T-helper 17 cell (primary cell): ENCODE data around the gene SEL1L. TPM values are rescaled to one million over a fixed set of nuclear protein-coding genes. Genes with fewer than 3 reads are reported as not detected.
"Not testable (repeated sequence)": the region's sequence is repeated elsewhere in the genome, so short reads cannot be mapped to it uniquely, and the experiment has no call there.

ENCODE experiments used
- ATAC-seq: fragments of 150-1000 bp; cut with Tn5 transposase; 2 replicates; pipeline ENCODE4 v1.10.0; 2021; ENCODE audit warnings: mild to moderate bottlenecking, moderate library complexity
- DNase-seq, 3 donors: peaks; one replicate each; pipeline versions ENCODE4 v3.0.0 to v3.0.0-alpha.2; 2020 to 2021
- H3K9me3 ChIP-seq: one replicate; pipeline ENCODE4 v1.7.0; 2013; ENCODE audit warnings: low read length, mild to moderate bottlenecking; ENCODE audit not compliant: control insufficient read depth, poor library complexity, severe bottlenecking
- H3K27ac Mint-ChIP-seq: one replicate; pipeline ENCODE4 v1.8.0; 2022; ENCODE audit warnings: mild to moderate bottlenecking, moderate library complexity, mixed read lengths
- H3K27me3 Mint-ChIP-seq: one replicate; pipeline ENCODE4 v1.8.0; 2022; ENCODE audit warnings: mixed read lengths
- H3K36me3 Mint-ChIP-seq: one replicate; pipeline ENCODE4 v1.8.0; 2022; ENCODE audit warnings: low read depth, mixed read lengths
- H3K4me1 Mint-ChIP-seq: one replicate; pipeline ENCODE4 v1.8.0; 2022; ENCODE audit warnings: mild to moderate bottlenecking, mixed read lengths
- H3K4me3 Mint-ChIP-seq: one replicate; pipeline ENCODE4 v1.8.0; 2022; ENCODE audit warnings: mild to moderate bottlenecking, moderate library complexity, mixed read lengths
- total RNA-seq, 4 donors: library from RNA in 2 of 4; stranded (reverse) in 2 of 4; gene quantifications; one replicate each; pipeline ENCODE4 v1.2.3 and lab custom pipeline; 2022 to 2026

SEL1L gene
- total RNA-seq, 2 donors from 2014 or later = 44.2 to 61.1 TPM

GRCh38 chr14:81478446-81478845 lies 55.2 kb downstream of the SEL1L start:
- Mint-ChIP-seq H3K27ac (no peak overlapping the region), H3K4me1 (peaks cover 15% of the 10 kb centered on the region), H3K27me3 (no peaks in the 10 kb centered on the region), H3K36me3 (no peaks in the 10 kb centered on the region), H3K4me3 (no peak overlapping the region)
- DNase-seq (no peak), ATAC-seq (no peak)
- no peaks in the 10 kb centered on the region for H3K9me3 ChIP-seq

GRCh38 chr14:81476816-81477215 lies 56.8 kb downstream of the SEL1L start:
- Mint-ChIP-seq H3K4me1 (peaks cover 17% of the 10 kb centered on the region), H3K36me3 (no peaks in the 10 kb centered on the region), H3K27ac (no peak overlapping the region), H3K4me3 (no peak overlapping the region), H3K27me3 (no peaks in the 10 kb centered on the region)
- ATAC-seq (no peak), DNase-seq (no peak)
- no peaks in the 10 kb centered on the region for H3K9me3 ChIP-seq

- no peaks in the 10 kb centered on the region for H3K36me3 Mint-ChIP-seq
- peaks cover 19% of the 10 kb centered on the region for H3K4me1 Mint-ChIP-seq
- H3K27ac Mint-ChIP-seq = peak overlapping the region; percentile 96
- DNase-seq (no peak), ATAC-seq (peak; percentile 47)
- peak overlapping the region; percentile 76 for H3K4me3 Mint-ChIP-seq
- H3K9me3 ChIP-seq = no peaks in the 10 kb centered on the region
- no peaks in the 10 kb centered on the region for H3K27me3 Mint-ChIP-seq
These were observed 58.8 kb downstream of the SEL1L start for GRCh38 chr14:81474685-81475324.

GRCh38 chr14:81474148-81474492 lies 59.5 kb downstream of the SEL1L start:
- H3K36me3 Mint-ChIP-seq = no peaks in the 10 kb centered on the region
- peak overlapping the region; percentile 96 for H3K27ac Mint-ChIP-seq
- no peak for DNase-seq
- peaks cover 19% of the 10 kb centered on the region for H3K4me1 Mint-ChIP-seq
- H3K9me3 ChIP-seq = no peaks in the 10 kb centered on the region
- peak; percentile 55 for ATAC-seq
- H3K4me3 Mint-ChIP-seq = peak overlapping the region; percentile 76
- H3K27me3 Mint-ChIP-seq = no peaks in the 10 kb centered on the region

GRCh38 chr14:81473456-81474147 lies 60.1 kb downstream of the SEL1L start:
- Mint-ChIP-seq H3K4me3 (peak overlapping the region; percentile 76), H3K36me3 (no peaks in the 10 kb centered on the region), H3K27me3 (no peaks in the 10 kb centered on the region), H3K27ac (peak overlapping the region; percentile 96), H3K4me1 (peaks cover 19% of the 10 kb centered on the region)
- H3K9me3 ChIP-seq = no peaks in the 10 kb centered on the region
- DNase-seq (no peak), ATAC-seq (peak; percentile 20)

- ATAC-seq (no peak), DNase-seq (no peak)
- Mint-ChIP-seq H3K27ac (no peak overlapping the region), H3K36me3 (no peaks in the 10 kb centered on the region), H3K27me3 (no peaks in the 10 kb centered on the region), H3K4me3 (no peak overlapping the region), H3K4me1 (peaks cover 19% of the 10 kb centered on the region)
- H3K9me3 ChIP-seq = no peaks in the 10 kb centered on the region
These were observed 61.4 kb downstream of the SEL1L start for GRCh38 chr14:81472096-81472800.

- no peak overlapping the region for H3K4me3 Mint-ChIP-seq
- H3K4me1 Mint-ChIP-seq = peaks cover 19% of the 10 kb centered on the region
- H3K9me3 ChIP-seq = no peaks in the 10 kb centered on the region
- H3K27ac Mint-ChIP-seq = peak overlapping the region; percentile 29
- no peaks in the 10 kb centered on the region for H3K27me3 Mint-ChIP-seq
- no peak for DNase-seq
- no peak for ATAC-seq
- no peaks in the 10 kb centered on the region for H3K36me3 Mint-ChIP-seq
These were observed 62.6 kb downstream of the SEL1L start for GRCh38 chr14:81471062-81471461.

- DNase-seq, H3K27me3 Mint-ChIP-seq, H3K9me3 ChIP-seq, H3K36me3 Mint-ChIP-seq, ATAC-seq, H3K4me3 Mint-ChIP-seq: not testable (repeated sequence)
- Mint-ChIP-seq H3K4me1 (peaks cover 19% of the 10 kb centered on the region), H3K27ac (peak overlapping the region; percentile 29)
These were observed 63.2 kb downstream of the SEL1L start for GRCh38 chr14:81470557-81470826.

- H3K4me3 Mint-ChIP-seq = no peak overlapping the region
- no peaks in the 10 kb centered on the region for H3K27me3 Mint-ChIP-seq
- no peaks in the 10 kb centered on the region for H3K36me3 Mint-ChIP-seq
These were observed 66.8 kb downstream of the SEL1L start for GRCh38 chr14:81466854-81467253.

GRCh38 chr14:81465507-81466228 lies 68.0 kb downstream of the SEL1L start:
- ATAC-seq = no peak
- H3K27ac Mint-ChIP-seq = peak overlapping the region; percentile 74
- peak overlapping the region; percentile 58 for H3K4me3 Mint-ChIP-seq

More at GRCh38 chr14:81466854-81467253, 66.8 kb downstream of the SEL1L start:
- H3K4me1 Mint-ChIP-seq = peaks cover 9% of the 10 kb centered on the region
- no peak overlapping the region for H3K27ac Mint-ChIP-seq
- ATAC-seq (no peak), DNase-seq (no peak)
- no peaks in the 10 kb centered on the region for H3K9me3 ChIP-seq

GRCh38 chr14:81465003-81465392 lies 68.7 kb downstream of the SEL1L start:
- peak; percentile 32 for ATAC-seq
- H3K27ac Mint-ChIP-seq = peak overlapping the region; percentile 74
- not testable (repeated sequence) for H3K4me1 Mint-ChIP-seq, H3K36me3 Mint-ChIP-seq, H3K27me3 Mint-ChIP-seq, H3K9me3 ChIP-seq, DNase-seq
- peak overlapping the region; percentile 87 for H3K4me3 Mint-ChIP-seq

More at GRCh38 chr14:81465507-81466228, 68.0 kb downstream of the SEL1L start:
- peaks cover 5% of the 10 kb centered on the region for H3K27me3 Mint-ChIP-seq
- H3K36me3 Mint-ChIP-seq = no peaks in the 10 kb centered on the region
- H3K4me1 Mint-ChIP-seq = peaks cover 9% of the 10 kb centered on the region
- no peak for DNase-seq
- H3K9me3 ChIP-seq = no peaks in the 10 kb centered on the region

- H3K4me3 Mint-ChIP-seq = peak overlapping the region; percentile 87
- H3K4me1 Mint-ChIP-seq = peaks cover 9% of the 10 kb centered on the region
- H3K27me3 Mint-ChIP-seq = peaks cover 5% of the 10 kb centered on the region
- peak overlapping the region; percentile 74 for H3K27ac Mint-ChIP-seq
- H3K9me3 ChIP-seq = no peaks in the 10 kb centered on the region
- H3K36me3 Mint-ChIP-seq = no peaks in the 10 kb centered on the region
- DNase-seq = peak in 2 of 3 donors; percentile 26 to 52
- peak; percentile 84 for ATAC-seq
These were observed 69.2 kb downstream of the SEL1L start for GRCh38 chr14:81464253-81465002.

- not testable (repeated sequence) for H3K27ac Mint-ChIP-seq, H3K4me1 Mint-ChIP-seq, ATAC-seq, H3K27me3 Mint-ChIP-seq, H3K4me3 Mint-ChIP-seq, H3K9me3 ChIP-seq, DNase-seq, H3K36me3 Mint-ChIP-seq
These were observed 71.3 kb downstream of the SEL1L start for GRCh38 chr14:81462356-81462755.
